ENCODE measurements around the gene TCF4.

DNA sequence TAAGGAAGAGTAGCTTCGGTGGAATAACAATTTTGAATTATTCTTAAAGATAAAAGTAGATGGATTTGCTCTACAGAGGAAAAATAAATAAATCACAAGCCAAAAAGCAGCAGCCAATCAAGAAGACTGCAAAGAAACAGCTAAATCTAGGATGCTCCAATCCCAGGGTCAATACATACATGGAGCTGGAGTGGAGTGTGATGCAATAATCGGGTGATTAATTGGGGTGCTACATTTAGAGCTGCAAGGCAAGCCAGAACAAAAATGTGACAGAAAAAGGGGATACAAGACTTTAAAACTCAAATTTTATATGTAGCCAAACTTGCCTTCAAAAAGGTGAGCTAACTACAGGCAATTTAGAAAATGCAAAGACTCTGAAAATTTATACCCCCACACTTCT lies 215.8 kb downstream of the TCF4 start:
- no peak for TF ChIP-seq CTCF (IDR thresholded peaks at IDR 0.05 in 8 of 11, conservative IDR thresholded peaks at IDR 0.05 in 3 of 11)
- TF ChIP-seq POLR2A (IDR thresholded peaks at IDR 0.05) = no peak

Data from spleen (tissue), 7 donors.